ENCODE data around the gene PRM2.

PRM2 gene

GRCh38 chr16:11248133-11248532 is 28.1 kb downstream of the PRM2 start:
- no peak for DNase-seq (ENCODE audit: low read depth)

GRCh38 chr16:11245988-11246387 is 30.3 kb downstream of the PRM2 start:
- no peak for DNase-seq (ENCODE audit: low read depth)

DNA sequence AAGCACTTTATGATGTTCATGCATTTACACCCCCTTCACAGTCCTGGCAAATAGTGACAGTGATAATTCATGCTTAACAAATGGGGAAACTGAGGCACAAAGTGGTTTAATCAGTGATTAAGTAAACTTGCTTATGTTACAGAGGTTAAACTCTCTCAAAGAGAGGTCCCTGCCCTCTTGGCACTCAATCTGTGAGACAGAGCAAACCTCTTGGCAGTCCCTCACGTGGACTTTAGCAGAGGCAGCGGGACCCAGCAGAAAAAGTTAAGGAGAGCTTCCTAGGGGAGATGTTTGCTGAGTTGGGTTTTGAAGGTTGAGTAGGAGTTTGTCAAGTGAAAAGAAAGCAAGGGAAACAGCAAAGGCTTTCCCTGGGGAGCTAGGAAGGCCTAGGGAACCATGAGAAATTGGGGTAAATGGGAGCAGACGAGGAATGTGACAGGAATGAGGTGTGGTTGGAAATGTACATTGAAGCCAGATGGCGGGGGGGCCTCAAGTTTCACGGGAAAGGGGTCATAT is 31.0 kb downstream of the PRM2 start:
- no peak for DNase-seq (ENCODE audit: low read depth)

- DNase-seq (ENCODE audit: low read depth) = no peak
Measured at GRCh38 chr16:11242658-11243057, 33.6 kb downstream of the PRM2 start.

DNA sequence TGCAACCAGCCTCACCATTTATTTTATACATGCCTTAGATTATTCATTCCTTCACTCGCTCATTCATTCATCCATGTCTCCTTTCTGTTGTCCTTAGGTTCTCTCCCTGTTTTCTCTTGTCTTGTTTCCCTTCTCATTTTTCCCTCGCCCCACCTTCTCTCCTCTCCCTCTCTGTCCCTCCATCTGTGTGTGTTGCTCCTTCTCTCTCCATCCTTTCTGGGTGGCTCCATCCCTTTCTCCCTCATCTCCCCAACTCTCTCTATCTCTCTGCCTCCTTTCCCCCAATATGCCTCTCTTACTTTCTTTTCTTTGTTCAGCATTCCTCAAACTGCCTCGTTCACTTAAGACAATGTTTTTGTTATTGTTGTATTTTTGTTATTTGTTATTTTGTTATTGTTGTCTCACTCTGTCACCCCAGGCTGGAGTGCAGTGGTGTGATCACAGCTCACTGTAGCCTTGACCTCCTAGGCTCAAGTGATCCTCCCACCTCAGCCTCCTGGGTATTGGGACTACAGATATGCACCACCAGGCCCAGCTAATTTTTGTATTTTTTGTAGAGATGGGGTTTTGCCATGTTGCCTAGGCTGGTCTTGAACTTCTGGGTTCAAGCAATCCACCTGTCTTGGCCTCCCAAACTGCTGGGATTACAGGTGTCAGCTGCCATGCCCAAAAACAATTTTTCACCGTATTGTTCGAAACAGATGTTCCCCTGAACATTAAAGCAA is 34.6 kb downstream of the PRM2 start:
- DNase-seq (ENCODE audit: low read depth) = no peak

DNA sequence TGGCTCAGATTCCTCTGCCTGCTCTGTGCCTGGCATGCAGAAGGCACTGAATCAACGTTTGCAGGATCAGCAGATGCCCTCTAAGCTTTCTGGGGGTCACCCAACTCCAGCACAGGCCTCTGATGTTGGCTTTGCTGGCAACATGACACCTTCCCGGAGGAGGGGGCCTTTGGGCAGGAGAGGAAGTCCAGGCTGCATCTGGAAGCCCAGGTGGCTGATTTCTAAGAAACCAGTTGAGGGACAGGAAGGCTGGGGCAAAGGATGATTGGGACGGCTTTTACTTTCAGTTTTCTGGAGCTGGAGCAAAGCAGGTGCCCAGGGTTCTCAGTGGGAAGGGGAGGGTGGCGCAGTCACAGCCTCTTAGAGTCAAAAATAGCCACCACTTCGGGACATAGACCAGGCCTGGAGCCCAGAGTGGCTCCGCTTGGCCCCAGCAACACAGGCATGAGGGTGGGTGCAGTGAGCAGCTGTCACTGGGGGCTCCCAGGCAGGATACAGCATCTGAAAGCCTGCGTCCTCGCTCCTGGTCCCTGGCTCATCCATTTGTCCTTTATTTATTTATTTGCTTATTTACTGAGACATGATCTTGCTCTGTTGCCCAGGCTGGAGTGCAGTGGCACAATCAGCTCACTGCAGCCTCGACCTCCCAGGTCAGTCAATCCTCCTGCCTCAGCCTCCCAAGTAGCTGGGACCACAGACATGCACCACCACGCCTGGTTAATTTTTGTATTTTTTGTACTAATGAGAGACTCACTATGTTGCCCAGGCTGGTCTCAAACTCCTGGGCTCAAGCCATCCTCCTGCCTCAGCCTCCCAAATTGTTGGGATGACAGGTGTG is 35.4 kb downstream of the PRM2 start:
- no peak for DNase-seq (ENCODE audit: low read depth)

DNA sequence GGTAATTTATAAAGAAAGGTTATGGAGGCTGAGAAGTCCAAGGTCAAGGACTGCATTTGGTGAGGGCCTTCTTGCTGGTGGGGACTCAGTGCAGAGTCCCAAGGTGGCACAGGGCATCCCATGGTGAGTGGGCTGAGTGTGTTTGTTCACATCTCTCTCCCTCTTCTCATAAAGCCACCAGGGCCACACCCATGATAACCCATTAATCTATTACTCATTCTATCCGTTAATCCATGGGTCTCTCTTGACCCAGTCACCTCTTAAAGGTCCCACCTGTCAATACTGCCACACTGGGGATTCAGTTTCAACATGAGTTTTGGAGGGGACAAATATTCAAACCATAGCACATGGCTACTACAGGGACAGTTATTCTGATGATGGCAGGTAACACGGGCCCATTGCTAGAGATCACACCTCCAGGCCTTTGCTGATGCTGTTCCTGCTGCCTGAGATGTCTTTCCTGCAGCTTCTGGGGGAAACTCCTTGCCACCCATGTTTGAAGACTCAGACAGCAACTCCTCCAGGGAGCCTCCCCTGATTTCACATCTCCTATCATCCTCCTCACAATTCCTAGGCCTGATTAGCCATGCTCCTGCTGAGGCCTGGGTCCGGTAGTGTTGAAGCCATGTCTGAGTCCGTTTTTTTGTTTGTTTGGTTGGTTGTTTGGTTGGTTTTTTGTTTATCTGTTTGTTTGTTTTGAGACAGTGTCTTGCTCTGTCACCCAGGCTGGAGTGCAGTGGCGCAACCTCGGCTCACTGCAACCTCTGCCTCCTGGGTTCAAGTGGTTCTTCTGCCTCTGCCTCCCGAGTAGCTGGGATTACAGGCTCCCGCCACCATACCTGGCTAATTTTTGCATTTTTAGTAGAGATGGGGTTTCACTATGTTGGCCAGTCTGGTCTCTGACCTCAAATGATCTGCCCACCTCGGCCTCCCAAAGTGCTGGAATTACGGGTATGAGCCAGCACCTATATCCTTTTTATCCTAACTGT is 36.3 kb downstream of the PRM2 start:
- no peak for DNase-seq (ENCODE audit: low read depth)

GRCh38 chr16:11238272-11239202 is 37.7 kb downstream of the PRM2 start:
- DNase-seq (ENCODE audit: low read depth) = no peak

- no peak for DNase-seq (ENCODE audit: low read depth)
Measured at GRCh38 chr16:11236461-11237254, 39.6 kb downstream of the PRM2 start.

GRCh38 chr16:11235703-11235991 is 40.6 kb downstream of the PRM2 start:
- DNase-seq (ENCODE audit: low read depth) = no peak

DNA sequence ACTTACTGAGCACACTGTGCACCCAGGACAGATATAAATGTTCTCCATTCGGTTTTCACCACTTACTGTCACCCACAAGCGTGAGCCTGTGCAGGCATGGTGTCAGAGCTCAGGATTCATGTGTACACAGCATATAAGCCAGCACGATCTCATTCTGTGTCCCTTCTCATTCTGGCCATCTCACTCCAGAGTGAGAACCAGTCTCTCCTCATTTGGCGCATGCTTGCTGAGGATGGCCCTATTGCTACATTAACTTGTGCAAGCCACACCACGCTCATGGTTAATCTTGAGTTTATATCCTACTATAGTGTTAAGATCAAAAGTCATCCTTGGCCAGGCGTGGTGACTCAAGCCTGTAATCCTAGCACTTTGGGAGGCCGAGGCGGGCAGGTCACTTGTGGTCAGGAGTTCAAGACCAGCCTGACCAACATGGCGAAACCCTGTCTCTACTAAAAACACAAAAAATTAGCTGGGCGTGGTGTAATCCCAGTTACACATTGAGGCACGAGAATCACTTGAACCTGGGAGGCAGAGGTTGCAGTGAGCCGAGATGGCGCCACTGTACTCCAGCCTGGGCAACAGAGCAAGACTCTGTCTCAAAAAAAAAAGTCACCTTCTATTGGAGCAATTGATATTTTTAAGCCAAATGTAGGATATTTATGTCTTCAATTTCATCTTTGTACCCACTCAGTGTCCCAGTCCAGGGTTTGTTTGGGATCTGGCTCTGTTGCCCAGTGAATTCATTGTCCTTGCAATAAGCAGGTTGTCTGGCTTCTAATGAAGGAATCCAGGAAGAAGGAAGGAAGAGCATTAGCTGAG is 41.2 kb downstream of the PRM2 start:
- DNase-seq (ENCODE audit: low read depth) = no peak

- no peak for DNase-seq (ENCODE audit: low read depth)
Measured at GRCh38 chr16:11233727-11234376, 42.4 kb downstream of the PRM2 start.

DNA sequence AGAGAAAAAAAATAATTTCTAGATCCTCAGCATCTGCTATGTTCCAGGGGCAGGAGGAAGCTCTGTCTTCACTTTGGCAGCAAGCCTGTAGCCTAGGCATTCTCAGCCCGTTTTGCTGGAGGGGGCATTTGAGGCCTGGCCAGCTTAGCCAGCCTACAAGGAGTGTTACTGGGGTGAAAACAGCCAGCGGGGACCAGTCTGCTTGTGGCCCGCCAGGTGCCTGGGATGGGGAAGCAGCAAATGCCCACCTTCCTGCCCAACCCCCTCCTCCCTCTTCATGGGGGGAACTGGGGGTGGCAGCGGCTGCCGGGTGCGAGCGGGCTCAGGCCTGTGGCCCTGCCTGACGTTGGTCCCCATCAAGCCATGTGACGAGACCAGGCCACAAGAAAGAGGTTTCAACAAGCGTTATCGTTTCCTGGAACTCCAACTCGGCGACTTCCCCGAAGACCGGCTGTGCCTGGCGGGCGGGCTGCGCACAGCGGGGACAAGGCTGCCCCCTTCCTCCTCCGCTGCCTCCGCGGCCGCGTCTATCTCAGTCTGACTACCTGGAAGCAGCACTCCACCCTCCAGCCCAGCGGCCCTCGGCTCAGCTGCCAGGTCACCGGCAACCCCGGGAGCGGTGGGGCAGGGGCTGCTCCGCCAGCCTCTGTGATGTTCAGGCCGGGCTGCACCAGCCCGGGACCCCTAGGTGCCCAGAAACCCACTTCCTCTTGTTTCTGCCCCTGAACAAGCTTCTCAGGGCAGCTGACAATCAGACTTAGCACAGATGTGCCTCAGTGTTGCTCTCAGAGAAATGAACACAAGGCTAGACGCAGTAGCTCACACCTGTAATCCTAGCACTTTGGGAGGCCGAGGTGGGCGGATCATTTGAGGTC is 43.2 kb downstream of the PRM2 start:
- DNase-seq (ENCODE audit: low read depth) = no peak

GRCh38 chr16:11232302-11232851 is 43.9 kb downstream of the PRM2 start:
- no peak for DNase-seq (ENCODE audit: low read depth)

- DNase-seq (ENCODE audit: low read depth) = no peak
Measured at GRCh38 chr16:11231367-11231970, 44.8 kb downstream of the PRM2 start.

DNA sequence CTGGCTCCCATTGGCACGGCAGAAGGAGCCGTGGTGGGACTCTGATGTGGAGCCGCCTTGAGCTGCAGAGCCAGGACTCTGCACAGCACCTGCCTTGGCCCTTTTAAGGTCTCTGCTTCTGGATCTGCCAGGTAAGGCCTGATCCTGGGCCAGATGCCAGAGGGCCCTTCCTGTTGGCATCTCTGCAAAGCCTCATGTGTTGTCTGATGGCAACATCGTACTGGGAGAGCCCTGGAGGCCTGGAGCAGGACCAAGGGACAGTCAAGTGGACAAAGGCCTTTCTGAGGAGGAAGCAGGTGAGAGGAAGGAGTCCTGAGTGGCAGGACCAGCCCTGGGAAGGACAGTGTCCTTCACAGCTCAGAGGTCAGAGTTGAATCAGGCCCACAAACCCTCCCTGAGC is 46.4 kb downstream of the PRM2 start:
- DNase-seq (ENCODE audit: low read depth) = no peak

GRCh38 chr16:11229432-11229831 is 46.8 kb downstream of the PRM2 start:
- no peak for DNase-seq (ENCODE audit: low read depth)
